Upper lobe of left lung (tissue), 6 donors: Measurements from ENCODE around the gene CYTIP. TPM values are rescaled to one million over a fixed set of nuclear protein-coding genes. Genes with fewer than 3 reads are reported as not detected.
"Not testable (repeated sequence)": the region's sequence is repeated elsewhere in the genome, so short reads cannot be mapped to it uniquely, and the experiment has no call there.

ENCODE experiments used
- ATAC-seq, 2 donors: fragments of 200-7000 bp; cut with Tn5 transposase; one replicate each; pipeline ENCODE4 v1.9.1; 2022; ENCODE audit warnings: mild to moderate bottlenecking in 2 of 2, moderate library complexity in 2 of 2; ENCODE audit not compliant: low FRiP score in 2 of 2
- DNase-seq, 2 donors: peaks; one replicate each; pipeline ENCODE4 v3.0.0-alpha.2; 2019 to 2020
- H3K27ac ChIP-seq, 4 donors: fragments of 200-600 bp; sonication (generic); one replicate each; pipeline ENCODE4 v1.5.1; 2016 to 2019
- H3K27me3 ChIP-seq, 4 donors: fragments of 200-600 bp; sonication (generic); one replicate each; pipeline ENCODE4 v1.5.1; 2017 to 2019
- H3K36me3 ChIP-seq, 4 donors: fragments of 200-600 bp; sonication (generic); one replicate each; pipeline ENCODE4 v1.5.1; 2016 to 2019
- H3K4me1 ChIP-seq, 4 donors: fragments of 200-600 bp; sonication (generic); one replicate each; pipeline ENCODE4 v1.5.1; 2018 to 2019
- H3K4me3 ChIP-seq, 4 donors: fragments of 200-600 bp; sonication (generic); one replicate each; pipeline ENCODE4 v1.5.1; 2017 to 2019; ENCODE audit warnings: mild to moderate bottlenecking in 2 of 4, moderate library complexity in 1 of 4
- H3K9me3 ChIP-seq, 4 donors: fragments of 200-600 bp; sonication (generic); one replicate each; pipeline ENCODE4 v1.5.1; 2018 to 2019
- CTCF ChIP-seq, 6 experiments: fragments of 450-650 bp in 4 of 6; fragments of 200-600 bp in 2 of 6; sonication (generic) in 2 of 6; IDR thresholded peaks; one replicate each; pipeline ENCODE4 v1.5.1; 2016 to 2019; ENCODE audit warnings: antibody characterized with exemption in 6 of 6
- EP300 ChIP-seq, 4 donors: sonication (generic); formaldehyde crosslinking; IDR thresholded peaks; one replicate each; pipeline ENCODE4 v1.5.1; 2017; ENCODE audit warnings: antibody characterized with exemption in 4 of 4, control low read depth in 2 of 4
- POLR2A ChIP-seq, 4 donors: fragments of 450-650 bp; IDR thresholded peaks; one replicate each; pipeline ENCODE4 v1.5.1; 2016 to 2017; ENCODE audit warnings: antibody characterized with exemption in 4 of 4, mild to moderate bottlenecking in 2 of 4
- POLR2AphosphoS5 ChIP-seq, 2 donors: sonication (generic); formaldehyde crosslinking; IDR thresholded peaks; one replicate each; pipeline ENCODE4 v1.5.1; 2017; ENCODE audit warnings: antibody characterized with exemption in 2 of 2
- WGBS, 2 donors: methylation state at CpG; one replicate each; pipeline ENCODE4 v1.1.5; 2017 to 2018; 5-methylcytosine and 5-hydroxymethylcytosine counted together
- total RNA-seq, 6 donors: library from RNA; depleted of rRNA in 4 of 6; stranded (reverse); fragments of >200 nt in 4 of 6; gene quantifications; one replicate each; pipeline versions ENCODE4 v1.1.0 to v1.2.1, GENCODE V29; 2016 to 2021
- donor health status: DM: no; HTN: no; CAD: no; lungs with moderate emphysema.
- donor health status: DM: no; HTN: yes; CAD: no; lungs with severe emphysema.

CYTIP gene
- total RNA-seq, 6 donors from 2014 or later = 23.1 to 47.1 (median 28.5) TPM

- no peaks in the 10 kb centered on the region for H3K9me3 ChIP-seq
- 62 to 73% methylated on average over 1 of the region's 1 CpG for WGBS, 2 donors
- H3K36me3 ChIP-seq = no peaks in the 10 kb centered on the region
- H3K27me3 ChIP-seq = no peaks in the 10 kb centered on the region
- no peak for DNase-seq
- no peak overlapping the region for H3K27ac ChIP-seq
- no peak for TF ChIP-seq POLR2A (IDR thresholded peaks at IDR 0.05)
- no peak for TF ChIP-seq EP300 (IDR thresholded peaks at IDR 0.05)
- TF ChIP-seq POLR2AphosphoS5 (IDR thresholded peaks at IDR 0.05) = no peak
- TF ChIP-seq CTCF (IDR thresholded peaks at IDR 0.05) = no peak
- no peaks in the 10 kb centered on the region for H3K4me1 ChIP-seq
- no peak for ATAC-seq
- no peak overlapping the region for H3K4me3 ChIP-seq
Observed at GRCh38 chr2:157386247-157386646, 57.6 kb downstream of the CYTIP start.

- Histone ChIP-seq H3K27me3 (no peaks in the 10 kb centered on the region), H3K4me1 (no peaks in the 10 kb centered on the region), H3K9me3 (peaks cover 0 to 16% (median 11%) of the 10 kb centered on the region in 4 donors), H3K36me3 (no peaks in the 10 kb centered on the region), H3K27ac (no peak overlapping the region), H3K4me3 (no peak overlapping the region)
- TF ChIP-seq CTCF (IDR thresholded peaks at IDR 0.05) = no peak
- TF ChIP-seq POLR2AphosphoS5 (IDR thresholded peaks at IDR 0.05) = no peak
- no peak for TF ChIP-seq POLR2A (IDR thresholded peaks at IDR 0.05)
- no peak for TF ChIP-seq EP300 (IDR thresholded peaks at IDR 0.05)
- DNase-seq (no peak), ATAC-seq (no peak)
- 91 to 92% methylated on average over 2 of the region's 2 CpGs for WGBS, 2 donors
Observed at GRCh38 chr2:157377861-157378260, 66.0 kb downstream of the CYTIP start.

GRCh38 chr2:157376041-157376440 is 67.8 kb downstream of the CYTIP start:
- Histone ChIP-seq H3K27me3 (no peaks in the 10 kb centered on the region), H3K4me3 (no peak overlapping the region), H3K36me3 (no peaks in the 10 kb centered on the region), H3K9me3 (peaks cover 0 to 16% (median 11%) of the 10 kb centered on the region in 4 donors), H3K27ac (no peak overlapping the region), H3K4me1 (no peaks in the 10 kb centered on the region)
- DNase-seq (no peak), ATAC-seq (no peak)
- WGBS, 2 donors = 56 to 71% methylated on average over 3 of the region's 3 CpGs
- no peak for TF ChIP-seq CTCF (IDR thresholded peaks at IDR 0.05)
- TF ChIP-seq POLR2AphosphoS5 (IDR thresholded peaks at IDR 0.05) = no peak
- no peak for TF ChIP-seq POLR2A (IDR thresholded peaks at IDR 0.05)
- no peak for TF ChIP-seq EP300 (IDR thresholded peaks at IDR 0.05)

- no peaks in the 10 kb centered on the region for H3K36me3 ChIP-seq
- DNase-seq (no peak), ATAC-seq (no peak)
- H3K27me3 ChIP-seq = no peaks in the 10 kb centered on the region
- no peaks in the 10 kb centered on the region for H3K4me1 ChIP-seq
- H3K27ac ChIP-seq = no peak overlapping the region
- 88 to 100% methylated on average over 1 of the region's 1 CpG for WGBS, 2 donors
- H3K4me3 ChIP-seq = no peak overlapping the region
- TF ChIP-seq POLR2A (IDR thresholded peaks at IDR 0.05) = no peak
- TF ChIP-seq POLR2AphosphoS5 (IDR thresholded peaks at IDR 0.05) = no peak
- TF ChIP-seq CTCF (IDR thresholded peaks at IDR 0.05) = no peak
- no peak for TF ChIP-seq EP300 (IDR thresholded peaks at IDR 0.05)
- H3K9me3 ChIP-seq = peaks cover 0 to 16% (median 11%) of the 10 kb centered on the region in 4 donors
Observed at GRCh38 chr2:157375384-157375783, 68.5 kb downstream of the CYTIP start.

GRCh38 chr2:157368508-157368907 is 75.4 kb downstream of the CYTIP start:
- H3K36me3 ChIP-seq, H3K27ac ChIP-seq, H3K27me3 ChIP-seq, H3K9me3 ChIP-seq, H3K4me3 ChIP-seq, H3K4me1 ChIP-seq, ATAC-seq: not testable (repeated sequence)
- DNase-seq = peak in 1 of 2 donors; percentile 25
- WGBS, 2 donors = 92 to 98% methylated on average over 13 to 17 of the region's 25 CpGs
